ENCODE results near the gene RCAN3. TPM values are rescaled to one million over a fixed set of nuclear protein-coding genes. Genes with fewer than 3 reads are reported as not detected.

Gene RCAN3
- total and polyA plus RNA-seq, 2 donors from 2014 or later: 3.5 to 27.1 TPM

- no peak for DNase-seq
- TF ChIP-seq CTCF (IDR thresholded peaks at IDR 0.05; ENCODE audit: borderline replicate concordance, extremely low read depth, insufficient read depth): no peak
- no peaks in the 10 kb centered on the region for H3K36me3 ChIP-seq (ENCODE audit: control insufficient read depth in 2 of 3, insufficient read depth in 3 of 3, low read length in 3 of 3)
- intact Hi-C loops (cut with DNase I): no loop called here
- H3K4me1 ChIP-seq (ENCODE audit: control insufficient read depth in 2 of 3, insufficient read depth in 2 of 3, low read depth in 1 of 3, low read length in 3 of 3): peaks cover 0 to 6% (median 2%) of the 10 kb centered on the region in 3 donors
- no peaks in the 10 kb centered on the region for H3K9me3 ChIP-seq (ENCODE audit: control insufficient read depth in 2 of 3, insufficient read depth in 1 of 3, low read length in 3 of 3)
- H3K9ac ChIP-seq (ENCODE audit: low read length in 3 of 3): no peak overlapping the region
- no peak for FAIRE-seq
- no peak overlapping the region for H3K4me3 ChIP-seq (ENCODE audit: low read length in 3 of 3)
- H3K27ac ChIP-seq (ENCODE audit: low read depth in 2 of 2, low read length in 2 of 2): no peak overlapping the region
- H3K27me3 ChIP-seq (ENCODE audit: control insufficient read depth, insufficient read depth, low read length): no peaks in the 10 kb centered on the region
Observed at GRCh38 chr1:24564695-24565094, 62.1 kb downstream of the RCAN3 start.

GRCh38 chr1:24566236-24566867 is 63.7 kb downstream of the RCAN3 start:
- TF ChIP-seq CTCF (IDR thresholded peaks at IDR 0.05; ENCODE audit: borderline replicate concordance, extremely low read depth, insufficient read depth): no peak
- Histone ChIP-seq H3K36me3 (ENCODE audit: control insufficient read depth in 2 of 3, insufficient read depth in 3 of 3, low read length in 3 of 3) (no peaks in the 10 kb centered on the region), H3K9me3 (ENCODE audit: control insufficient read depth in 2 of 3, insufficient read depth in 1 of 3, low read length in 3 of 3) (no peaks in the 10 kb centered on the region), H3K9ac (ENCODE audit: low read length in 3 of 3) (no peak overlapping the region), H3K27me3 (ENCODE audit: control insufficient read depth, insufficient read depth, low read length) (no peaks in the 10 kb centered on the region), H3K4me1 (ENCODE audit: control insufficient read depth in 2 of 3, insufficient read depth in 2 of 3, low read depth in 1 of 3, low read length in 3 of 3) (peaks cover 0 to 6% (median 2%) of the 10 kb centered on the region in 3 donors), H3K4me3 (ENCODE audit: low read length in 3 of 3) (no peak overlapping the region), H3K27ac (ENCODE audit: low read depth in 2 of 2, low read length in 2 of 2) (no peak overlapping the region)
- peak in 1 of 5 donors; percentile 13 for DNase-seq
- no peak for FAIRE-seq
- intact Hi-C loops (cut with DNase I): no loop called here

GRCh38 chr1:24567792-24568388 is 65.3 kb downstream of the RCAN3 start:
- Histone ChIP-seq H3K4me3 (ENCODE audit: low read length in 3 of 3) (no peak overlapping the region), H3K9ac (ENCODE audit: low read length in 3 of 3) (peak overlapping the region in 1 of 3 donors; percentile 61), H3K36me3 (ENCODE audit: control insufficient read depth in 2 of 3, insufficient read depth in 3 of 3, low read length in 3 of 3) (no peaks in the 10 kb centered on the region), H3K27me3 (ENCODE audit: control insufficient read depth, insufficient read depth, low read length) (no peaks in the 10 kb centered on the region), H3K27ac (ENCODE audit: low read depth in 2 of 2, low read length in 2 of 2) (no peak overlapping the region), H3K4me1 (ENCODE audit: control insufficient read depth in 2 of 3, insufficient read depth in 2 of 3, low read depth in 1 of 3, low read length in 3 of 3) (peaks cover 0 to 6% (median 0%) of the 10 kb centered on the region in 3 donors), H3K9me3 (ENCODE audit: control insufficient read depth in 2 of 3, insufficient read depth in 1 of 3, low read length in 3 of 3) (no peaks in the 10 kb centered on the region)
- DNase-seq (peak; percentile 77 to 87 (median 83)), FAIRE-seq (no peak)
- intact Hi-C loops (cut with DNase I): no loop called here
- peak; percentile 8 for TF ChIP-seq CTCF (IDR thresholded peaks at IDR 0.05; ENCODE audit: borderline replicate concordance, extremely low read depth, insufficient read depth)
